ENCODE measurements around the gene BAG2.

BAG2 gene

DNA sequence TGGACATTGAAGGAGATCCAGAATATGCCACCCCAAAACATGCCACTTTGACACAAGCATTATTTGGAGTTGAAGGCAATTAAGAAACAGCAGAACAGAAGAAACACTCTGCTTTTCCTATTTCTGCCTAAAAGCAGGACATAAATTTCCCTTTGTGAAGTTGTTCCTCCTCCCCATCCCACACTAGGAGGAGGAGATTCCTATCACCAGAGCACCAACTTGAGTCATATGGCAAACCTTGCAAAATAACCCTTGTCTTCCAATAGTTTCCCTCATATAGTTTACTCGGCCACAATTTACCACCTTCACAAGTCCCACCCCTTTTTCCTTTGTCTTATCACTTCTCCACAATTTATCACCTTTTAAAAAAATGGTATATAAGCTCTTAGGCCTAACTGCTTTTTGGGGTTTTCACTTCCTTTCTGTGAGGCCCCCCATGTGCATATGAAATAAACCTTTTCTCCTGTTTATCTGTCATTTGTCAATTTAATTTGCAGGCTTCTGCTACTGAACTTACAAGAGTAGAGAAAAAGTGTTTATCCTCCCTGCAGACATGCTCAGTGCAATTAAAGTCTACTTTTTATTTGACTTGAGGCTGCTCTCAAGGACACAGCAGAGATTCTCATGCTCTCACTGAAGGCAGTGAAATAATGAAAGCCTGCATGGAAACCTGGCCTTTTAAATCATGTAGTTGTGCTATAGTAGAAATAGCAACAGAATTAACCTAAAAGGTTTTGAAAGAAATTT is 52.8 kb downstream of the BAG2 start:
- peak; percentile 38 for DNase-seq (ENCODE audit: low read depth)
- TF ChIP-seq, protein P1, sequence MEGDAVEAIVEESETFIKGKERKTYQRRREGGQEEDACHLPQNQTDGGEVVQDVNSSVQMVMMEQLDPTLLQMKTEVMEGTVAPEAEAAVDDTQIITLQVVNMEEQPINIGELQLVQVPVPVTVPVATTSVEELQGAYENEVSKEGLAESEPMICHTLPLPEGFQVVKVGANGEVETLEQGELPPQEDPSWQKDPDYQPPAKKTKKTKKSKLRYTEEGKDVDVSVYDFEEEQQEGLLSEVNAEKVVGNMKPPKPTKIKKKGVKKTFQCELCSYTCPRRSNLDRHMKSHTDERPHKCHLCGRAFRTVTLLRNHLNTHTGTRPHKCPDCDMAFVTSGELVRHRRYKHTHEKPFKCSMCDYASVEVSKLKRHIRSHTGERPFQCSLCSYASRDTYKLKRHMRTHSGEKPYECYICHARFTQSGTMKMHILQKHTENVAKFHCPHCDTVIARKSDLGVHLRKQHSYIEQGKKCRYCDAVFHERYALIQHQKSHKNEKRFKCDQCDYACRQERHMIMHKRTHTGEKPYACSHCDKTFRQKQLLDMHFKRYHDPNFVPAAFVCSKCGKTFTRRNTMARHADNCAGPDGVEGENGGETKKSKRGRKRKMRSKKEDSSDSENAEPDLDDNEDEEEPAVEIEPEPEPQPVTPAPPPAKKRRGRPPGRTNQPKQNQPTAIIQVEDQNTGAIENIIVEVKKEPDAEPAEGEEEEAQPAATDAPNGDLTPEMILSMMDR (IDR thresholded peaks at IDR 0.05; ENCODE audit: insufficient read depth, low read depth, low read length, missing control alignments): no peak
- no peak overlapping the region for H3K4me3 ChIP-seq (ENCODE audit: low read length)

DNA sequence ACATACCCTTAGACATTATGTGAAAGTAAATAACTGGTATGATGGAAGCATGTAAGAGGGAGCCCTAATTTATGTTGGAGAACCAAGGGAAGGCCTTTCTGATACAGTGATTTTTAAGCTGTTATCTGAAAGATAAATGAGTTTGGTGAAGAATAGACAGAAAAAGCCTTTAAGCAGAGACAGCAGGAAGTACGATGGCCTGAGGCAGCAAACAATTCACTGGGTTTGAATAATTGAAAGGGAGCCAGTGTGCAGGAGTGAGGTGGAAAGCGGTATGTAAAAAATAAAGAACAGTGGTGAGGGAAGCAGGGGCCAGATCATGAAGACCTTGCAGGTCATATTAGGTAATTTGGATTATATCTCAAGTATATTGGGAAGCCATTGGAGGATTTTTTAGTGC is 54.1 kb downstream of the BAG2 start:
- DNase-seq (ENCODE audit: low read depth): no peak
- H3K4me3 ChIP-seq (ENCODE audit: low read length): no peak overlapping the region
- TF ChIP-seq, protein P1 (IDR thresholded peaks at IDR 0.05; ENCODE audit: insufficient read depth, low read depth, low read length, missing control alignments): no peak
